ACC112 (cell line): ENCODE results near the gene BRINP2.

Experiments
- H2AFZ ChIP-seq: fragments of 200-600 bp; sonication (generic); one replicate; pipeline ENCODE4 v1.6.0; 2017; ENCODE audit warnings: antibody characterized with exemption, low read length; ENCODE audit not compliant: unreplicated experiment
- H3K27ac ChIP-seq: fragments of 200-600 bp; sonication (generic); 2 replicates; pipeline ENCODE4 v1.5.1; 2014; ENCODE audit warnings: low read depth, mild to moderate bottlenecking, antibody characterized with exemption, low read length, moderate library complexity
- H3K27me3 ChIP-seq: fragments of 200-600 bp; sonication (generic); 2 replicates; pipeline ENCODE4 v1.6.1; 2014; ENCODE audit warnings: mild to moderate bottlenecking, antibody characterized with exemption, low read length, moderate library complexity, mixed read lengths; ENCODE audit not compliant: insufficient read depth
- H3K36me3 ChIP-seq: fragments of 200-600 bp; sonication (generic); 2 replicates; pipeline ENCODE4 v1.6.1; 2016; ENCODE audit warnings: mild to moderate bottlenecking, antibody characterized with exemption, low read length, moderate library complexity, mixed read lengths; ENCODE audit not compliant: insufficient read depth
- H3K4me1 ChIP-seq: fragments of 200-600 bp; sonication (generic); one replicate; pipeline ENCODE4 v1.6.1; 2016; ENCODE audit warnings: low read length, mixed read lengths; ENCODE audit not compliant: insufficient read depth, unreplicated experiment, control insufficient read depth
- H3K4me3 ChIP-seq: fragments of 200-600 bp; sonication (generic); 2 replicates; pipeline ENCODE4 v1.5.1; 2014; ENCODE audit warnings: mild to moderate bottlenecking, low read depth, low read length
- H3K79me2 ChIP-seq: fragments of 200-600 bp; sonication (generic); one replicate; pipeline ENCODE4 v1.6.0; 2016; ENCODE audit warnings: low read length; ENCODE audit not compliant: control insufficient read depth, unreplicated experiment, insufficient read depth

Gene BRINP2

GRCh38 chr1:177223359-177223758 is 52.6 kb downstream of the BRINP2 start:
- H3K36me3 ChIP-seq, result no peaks in the 10 kb centered on the region
- H3K4me3 ChIP-seq, result no peak overlapping the region
- H2AFZ ChIP-seq, result no peak overlapping the region
- no peaks in the 10 kb centered on the region for H3K27me3 ChIP-seq
- H3K79me2 ChIP-seq, result no peaks in the 10 kb centered on the region
- H3K27ac ChIP-seq, result no peak overlapping the region
- H3K4me1 ChIP-seq, result no peaks in the 10 kb centered on the region

- Histone ChIP-seq H3K27ac (no peak overlapping the region), H3K27me3 (no peaks in the 10 kb centered on the region), H3K4me3 (no peak overlapping the region), H3K4me1 (no peaks in the 10 kb centered on the region), H2AFZ (no peak overlapping the region), H3K79me2 (no peaks in the 10 kb centered on the region), H3K36me3 (no peaks in the 10 kb centered on the region)
These were observed 57.4 kb downstream of the BRINP2 start for GRCh38 chr1:177227978-177228692.

GRCh38 chr1:177228693-177229065 is 57.9 kb downstream of the BRINP2 start:
- Histone ChIP-seq H2AFZ (no peak overlapping the region), H3K4me1 (no peaks in the 10 kb centered on the region)

GRCh38 chr1:177229781-177230180 is 59.0 kb downstream of the BRINP2 start:
- Histone ChIP-seq H2AFZ (no peak overlapping the region), H3K79me2 (no peaks in the 10 kb centered on the region)

More at GRCh38 chr1:177228693-177229065, 57.9 kb downstream of the BRINP2 start:
- Histone ChIP-seq H3K36me3 (no peaks in the 10 kb centered on the region), H3K79me2 (no peaks in the 10 kb centered on the region), H3K27me3 (no peaks in the 10 kb centered on the region), H3K27ac (no peak overlapping the region), H3K4me3 (no peak overlapping the region)

GRCh38 chr1:177230228-177231016 is 59.7 kb downstream of the BRINP2 start:
- Histone ChIP-seq H3K4me3 (no peak overlapping the region), H2AFZ (no peak overlapping the region)

More at GRCh38 chr1:177229781-177230180, 59.0 kb downstream of the BRINP2 start:
- Histone ChIP-seq H3K36me3 (no peaks in the 10 kb centered on the region), H3K4me1 (no peaks in the 10 kb centered on the region), H3K4me3 (no peak overlapping the region), H3K27ac (no peak overlapping the region), H3K27me3 (no peaks in the 10 kb centered on the region)

GRCh38 chr1:177235350-177235749 is 64.6 kb downstream of the BRINP2 start:
- no peak overlapping the region for H3K4me3 ChIP-seq
- no peaks in the 10 kb centered on the region for H3K79me2 ChIP-seq
- no peaks in the 10 kb centered on the region for H3K36me3 ChIP-seq
- H3K4me1 ChIP-seq, result no peaks in the 10 kb centered on the region
- no peak overlapping the region for H3K27ac ChIP-seq
- no peak overlapping the region for H2AFZ ChIP-seq
- peaks cover 4% of the 10 kb centered on the region; the same call in 1 of the 2 replicates for H3K27me3 ChIP-seq

More at GRCh38 chr1:177230228-177231016, 59.7 kb downstream of the BRINP2 start:
- no peaks in the 10 kb centered on the region for H3K79me2 ChIP-seq
- no peak overlapping the region for H3K27ac ChIP-seq
- H3K27me3 ChIP-seq, result peaks cover 3% of the 10 kb centered on the region; the same call in 1 of the 2 replicates
- no peaks in the 10 kb centered on the region for H3K36me3 ChIP-seq
- H3K4me1 ChIP-seq, result no peaks in the 10 kb centered on the region

GRCh38 chr1:177236962-177237361 is 66.2 kb downstream of the BRINP2 start:
- Histone ChIP-seq H2AFZ (no peak overlapping the region), H3K4me1 (no peaks in the 10 kb centered on the region)

GRCh38 chr1:177238967-177239366 is 68.2 kb downstream of the BRINP2 start:
- H3K27me3 ChIP-seq, result peaks cover 7% of the 10 kb centered on the region; the same call in 1 of the 2 replicates
- no peak overlapping the region for H3K4me3 ChIP-seq
- H3K79me2 ChIP-seq, result no peaks in the 10 kb centered on the region
- no peaks in the 10 kb centered on the region for H3K4me1 ChIP-seq
- no peak overlapping the region for H2AFZ ChIP-seq
- no peaks in the 10 kb centered on the region for H3K36me3 ChIP-seq
- H3K27ac ChIP-seq, result no peak overlapping the region

More at GRCh38 chr1:177236962-177237361, 66.2 kb downstream of the BRINP2 start:
- no peak overlapping the region for H3K4me3 ChIP-seq
- H3K79me2 ChIP-seq, result no peaks in the 10 kb centered on the region
- H3K36me3 ChIP-seq, result no peaks in the 10 kb centered on the region
- peaks cover 4% of the 10 kb centered on the region; the same call in 1 of the 2 replicates for H3K27me3 ChIP-seq
- H3K27ac ChIP-seq, result no peak overlapping the region

GRCh38 chr1:177239792-177240191 is 69.0 kb downstream of the BRINP2 start:
- Histone ChIP-seq H3K4me3 (no peak overlapping the region), H3K27me3 (peaks cover 7% of the 10 kb centered on the region; the same call in 1 of the 2 replicates), H3K27ac (no peak overlapping the region), H2AFZ (no peak overlapping the region), H3K36me3 (no peaks in the 10 kb centered on the region), H3K79me2 (no peaks in the 10 kb centered on the region), H3K4me1 (no peaks in the 10 kb centered on the region)

- H3K27me3 ChIP-seq, result 0 out of 2 replicates have a peak, but pooled peaks cover 3% of the 10 kb centered on the region
- H3K79me2 ChIP-seq, result no peaks in the 10 kb centered on the region
- H3K4me3 ChIP-seq, result no peak overlapping the region
- H3K4me1 ChIP-seq, result no peaks in the 10 kb centered on the region
- H2AFZ ChIP-seq, result no peak overlapping the region
- H3K36me3 ChIP-seq, result no peaks in the 10 kb centered on the region
- no peak overlapping the region for H3K27ac ChIP-seq
These were observed 73.0 kb downstream of the BRINP2 start for GRCh38 chr1:177243773-177244172.
